ENCODE measurements around the gene PRKCG.

GRCh38 chr19:53910170-53910518 is 28.1 kb downstream of the PRKCG start:
- TF ChIP-seq JUND (IDR thresholded peaks at IDR 0.05) (no peak), CTCF (IDR thresholded peaks at IDR 0.05 in 2 of 3, conservative IDR thresholded peaks at IDR 0.05 in 1 of 3; ENCODE audit: borderline replicate concordance in 1 of 3, insufficient read depth in 1 of 3, low read depth in 2 of 3, low read length in 2 of 3) (no peak), EZH2 (IDR thresholded peaks at IDR 0.05) (no peak), REST (IDR thresholded peaks at IDR 0.05; ENCODE audit: low read depth) (no peak), TCF7L2 (IDR thresholded peaks at IDR 0.05; ENCODE audit: borderline replicate concordance, extremely low read depth, insufficient read depth, insufficient read length) (no peak), POLR2AphosphoS5 (IDR thresholded peaks at IDR 0.05; ENCODE audit: low read depth, low read length) (no peak), CEBPB (IDR thresholded peaks at IDR 0.05; ENCODE audit: low read depth) (no peak), RAD21 (IDR thresholded peaks at IDR 0.05; ENCODE audit: low read depth) (no peak), POLR2A (IDR thresholded peaks at IDR 0.05; ENCODE audit: borderline replicate concordance, extremely low read depth, insufficient read depth, insufficient read length) (no peak), MAX (IDR thresholded peaks at IDR 0.05) (no peak), SP1 (IDR thresholded peaks at IDR 0.05; ENCODE audit: low read depth) (no peak)
